NCI-H526 treated with DMSO at 0.1 percent for 48 hours (cell line): ENCODE data around the gene CD69.
A peak's percentile ranks its signal among the peaks of the same experiment; 100 is the strongest.
"Not testable (repeated sequence)": the region's sequence is repeated elsewhere in the genome, so short reads cannot be mapped to it uniquely, and the experiment has no call there.

Experiments
- DNase-seq: peaks from one replicate; lab custom pipeline; 2025; lab: John Stamatoyannopoulos, UW

Gene CD69

DNA sequence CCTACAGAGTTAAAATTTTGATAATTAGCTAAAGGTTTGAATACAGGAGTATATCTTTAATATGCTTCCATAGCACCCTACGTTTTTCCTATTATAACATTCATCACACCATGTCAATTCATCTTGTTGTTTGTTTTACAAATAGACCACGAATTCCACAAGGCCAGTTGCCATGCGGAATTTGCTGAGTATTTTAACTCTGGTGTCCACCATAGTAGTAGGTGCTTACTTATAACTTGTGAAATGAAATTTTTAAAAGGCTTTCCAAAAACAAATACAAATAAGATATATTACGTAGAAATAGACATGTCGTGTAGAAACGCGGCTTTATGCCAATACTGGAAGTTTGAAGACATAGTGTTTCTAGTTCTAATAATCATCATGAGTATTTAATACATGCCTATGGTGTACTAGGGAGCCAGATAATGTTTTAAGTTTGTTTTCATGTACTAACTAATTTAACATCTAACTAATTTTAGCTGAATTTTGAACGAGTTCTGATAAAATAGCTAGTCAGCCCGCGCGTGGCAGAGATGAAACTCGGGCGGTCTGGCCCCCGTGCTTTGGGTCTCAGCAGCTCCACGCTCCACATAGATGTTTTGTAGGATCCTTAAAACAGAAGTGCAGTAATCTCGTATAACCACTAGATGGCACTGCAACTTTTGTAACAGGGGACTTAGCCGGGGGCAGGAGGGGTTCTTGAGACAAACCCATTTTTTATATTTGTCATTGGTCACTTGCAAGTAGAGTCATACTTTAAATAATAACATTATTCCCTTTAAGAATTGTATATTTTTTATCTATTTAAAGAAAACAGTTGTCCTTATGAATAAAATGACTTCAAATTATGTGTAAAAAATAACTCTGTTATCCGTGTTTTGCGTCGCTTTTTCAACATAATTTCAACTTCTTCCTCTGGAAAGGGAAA is 10.2 kb downstream of the CD69 start:
- peak; percentile 81 for DNase-seq

DNA sequence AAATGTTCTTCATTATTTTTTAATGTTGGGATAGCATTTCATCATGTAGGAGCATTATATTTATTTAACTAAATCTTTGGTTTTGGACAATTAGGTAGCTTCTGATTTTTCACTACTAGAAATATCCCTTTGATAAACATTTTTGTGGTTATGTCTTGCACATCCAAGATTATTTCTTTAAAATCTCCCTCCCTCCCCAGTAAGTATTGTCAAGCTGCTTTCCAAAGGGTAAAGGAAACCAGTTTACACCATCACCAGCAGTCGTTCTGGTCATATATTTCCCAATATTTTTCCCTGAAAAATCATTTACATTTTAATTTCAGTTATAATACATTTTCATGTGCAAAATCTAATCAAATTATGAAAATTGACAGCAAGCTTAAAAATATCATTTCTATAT is 11.1 kb downstream of the CD69 start:
- no peak for DNase-seq

DNA sequence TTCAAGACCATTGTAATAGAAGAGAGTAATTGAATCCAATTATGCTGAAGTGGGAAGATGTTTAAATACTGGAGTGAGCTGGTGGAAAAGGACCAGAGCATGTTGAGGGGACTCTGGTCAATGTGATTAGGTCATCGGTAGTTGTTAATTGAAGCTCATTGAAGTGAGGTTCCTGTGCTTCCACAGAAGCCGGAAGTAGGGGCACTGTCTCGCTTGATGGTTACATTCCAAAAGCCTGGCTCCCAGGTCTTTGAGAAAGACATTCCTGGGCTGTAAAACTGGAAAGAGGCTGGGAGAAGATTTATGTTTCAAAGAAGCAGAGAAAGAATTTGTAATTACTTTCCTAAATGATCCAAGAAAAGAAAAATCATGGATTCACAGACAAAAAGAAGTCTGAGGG is 15.5 kb downstream of the CD69 start:
- no peak for DNase-seq

DNA sequence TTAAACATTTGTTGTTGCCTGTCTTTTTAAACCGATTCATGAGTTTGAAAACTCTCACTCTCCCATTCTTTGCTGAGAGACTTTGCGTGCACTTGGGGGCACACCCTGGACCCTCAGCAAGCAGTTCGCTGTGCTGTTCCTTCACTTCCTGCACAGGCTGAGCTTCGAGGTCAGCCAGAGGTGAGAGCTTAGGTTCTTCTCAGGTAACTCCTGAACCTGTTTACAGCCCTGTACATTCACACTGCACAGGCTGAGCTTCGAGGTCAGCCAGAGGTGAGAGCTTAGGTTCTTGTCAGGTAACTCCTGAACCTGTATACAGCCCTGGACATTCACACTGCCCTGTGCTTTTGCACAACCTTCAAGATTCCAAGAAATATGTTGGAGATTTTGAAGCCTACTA is 18.0 kb downstream of the CD69 start:
- DNase-seq = no peak

DNA sequence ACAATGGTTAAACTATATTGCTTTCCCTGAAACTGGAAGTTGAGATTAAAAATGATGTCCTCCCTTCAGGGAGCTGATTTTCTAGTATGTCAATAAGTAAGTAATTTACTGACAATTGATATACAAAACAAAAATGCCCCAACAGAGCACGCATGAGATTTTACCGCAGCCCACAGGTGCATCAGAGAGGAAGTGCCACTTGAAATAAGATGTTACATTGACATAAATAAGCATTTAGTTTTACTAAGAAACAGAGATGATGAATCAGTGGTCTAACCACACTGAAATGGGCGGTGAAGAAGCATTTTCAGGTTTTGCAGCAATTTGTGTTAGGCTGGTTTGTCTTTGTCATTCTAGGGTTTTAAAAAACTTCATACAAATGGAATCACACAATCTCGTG is 19.0 kb downstream of the CD69 start:
- no peak for DNase-seq

DNA sequence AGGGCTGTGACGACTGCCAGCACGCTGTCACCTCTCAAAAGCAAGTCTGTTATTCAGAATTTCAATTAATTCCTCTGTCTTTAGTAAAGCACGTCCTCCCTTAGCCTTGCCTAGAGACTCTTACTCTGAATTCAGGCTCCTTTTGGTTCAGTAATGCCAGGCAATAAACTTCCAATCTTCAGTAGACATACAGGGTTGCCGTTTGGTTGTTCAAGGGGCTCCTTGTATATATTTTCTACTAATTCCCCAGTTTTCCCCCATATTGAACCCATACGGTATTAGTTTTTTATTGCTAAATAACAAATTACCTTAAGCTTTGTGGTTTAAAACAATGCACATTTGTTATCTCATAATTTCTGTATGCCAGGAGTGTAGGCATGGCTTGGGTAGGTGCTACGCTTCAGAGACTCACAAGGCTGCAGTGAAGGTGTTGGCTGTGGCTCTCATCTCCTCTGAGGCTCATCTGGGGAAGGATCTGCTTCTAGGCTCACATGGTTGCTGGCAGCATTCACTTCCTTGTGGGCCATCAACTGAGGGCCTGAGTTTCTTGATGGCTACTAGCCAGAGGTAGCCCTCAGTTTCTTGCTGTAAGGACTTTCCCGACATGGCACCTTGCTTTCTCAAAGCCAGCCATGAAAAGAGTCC is 20.5 kb downstream of the CD69 start:
- no peak for DNase-seq

DNA sequence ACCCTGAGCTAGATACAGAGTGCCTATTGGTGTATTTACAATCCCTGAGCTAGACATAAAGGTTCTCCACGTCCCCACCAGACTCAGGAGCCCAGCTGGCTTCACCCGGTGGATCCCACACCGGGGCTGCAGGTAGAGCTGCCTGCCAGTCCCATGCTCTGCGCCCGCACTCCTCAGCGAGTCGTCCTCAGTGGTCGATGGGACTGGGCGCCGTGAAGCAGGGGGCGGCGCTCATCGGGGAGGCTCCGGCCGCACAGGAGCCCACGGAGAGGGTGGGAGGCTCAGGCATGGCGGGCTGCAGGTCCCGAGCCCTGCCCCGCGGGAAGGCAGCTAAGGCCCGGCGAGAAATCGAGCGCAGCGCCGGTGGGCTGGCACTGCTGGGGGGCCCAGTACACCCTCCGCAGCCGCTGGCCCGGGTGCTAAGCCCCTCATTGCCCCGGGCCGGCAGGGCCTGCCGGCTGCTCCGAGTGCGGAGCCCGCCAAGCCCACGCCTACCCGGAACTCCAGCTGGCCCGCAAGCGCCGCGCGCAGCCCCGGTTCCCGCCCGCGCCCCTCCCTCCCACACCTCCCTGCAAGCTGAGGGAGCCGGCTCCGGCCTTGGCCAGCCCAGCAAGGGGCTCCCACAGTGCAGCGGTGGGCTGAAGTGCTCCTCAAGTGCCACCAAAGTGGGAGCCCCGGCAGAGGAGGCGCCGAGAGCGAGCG is 21.1 kb downstream of the CD69 start:
- not testable (repeated sequence) for DNase-seq

DNA sequence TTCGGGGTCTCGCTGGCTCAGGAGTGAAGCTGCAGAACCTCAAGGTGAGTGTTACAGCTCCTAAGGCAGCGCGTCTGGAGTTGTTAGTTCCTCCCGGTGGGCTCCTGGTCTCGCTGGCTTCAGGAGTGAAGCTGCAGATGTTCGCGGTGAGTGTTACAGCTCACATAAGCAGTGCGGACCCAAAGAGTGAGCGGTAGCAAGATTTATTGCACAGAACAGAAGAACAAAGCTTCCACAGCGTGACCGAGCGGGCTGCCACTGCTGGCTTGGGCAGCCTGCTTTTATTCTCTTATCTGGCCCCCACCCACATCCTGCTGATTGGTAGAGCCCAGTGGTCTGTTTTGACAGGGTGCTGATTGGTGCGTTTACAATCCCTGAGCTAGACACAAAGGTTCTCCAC is 21.8 kb downstream of the CD69 start:
- DNase-seq = not testable (repeated sequence)

DNA sequence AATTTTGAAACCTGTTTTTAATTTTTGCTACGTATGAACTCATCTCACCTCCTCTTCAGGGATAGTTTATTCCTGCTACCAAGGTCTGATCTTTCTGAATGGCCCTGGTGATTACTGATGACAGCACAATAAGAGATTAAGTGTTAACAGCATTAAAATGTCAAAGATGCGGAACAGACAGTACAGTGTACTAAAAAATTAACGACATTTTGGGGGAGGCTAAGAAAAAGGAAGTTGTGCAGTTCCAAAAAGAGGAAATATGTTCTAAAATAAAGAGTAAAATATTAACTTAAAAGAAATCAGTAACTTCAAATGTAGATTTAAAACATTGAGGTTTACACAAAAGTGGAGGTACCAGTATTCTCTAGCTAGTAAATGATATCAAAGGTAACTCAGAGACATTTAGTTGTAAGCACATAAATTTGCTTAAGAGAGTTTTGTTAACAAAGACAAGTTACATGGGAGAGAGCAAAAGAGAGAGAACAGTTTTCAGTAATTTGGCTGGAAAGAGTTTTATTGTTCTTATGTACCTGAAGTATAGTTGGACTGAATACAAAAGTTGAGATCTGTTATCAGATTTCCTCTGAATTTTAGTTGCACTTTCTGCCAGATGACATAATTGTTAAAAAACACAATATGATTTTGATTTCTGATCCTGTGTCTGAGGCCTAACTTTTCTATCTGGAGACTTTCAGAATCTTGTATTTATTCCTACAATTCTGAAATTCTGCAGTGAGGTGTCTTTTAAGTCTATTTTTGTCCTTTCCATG is 23.6 kb downstream of the CD69 start:
- no peak for DNase-seq

DNA sequence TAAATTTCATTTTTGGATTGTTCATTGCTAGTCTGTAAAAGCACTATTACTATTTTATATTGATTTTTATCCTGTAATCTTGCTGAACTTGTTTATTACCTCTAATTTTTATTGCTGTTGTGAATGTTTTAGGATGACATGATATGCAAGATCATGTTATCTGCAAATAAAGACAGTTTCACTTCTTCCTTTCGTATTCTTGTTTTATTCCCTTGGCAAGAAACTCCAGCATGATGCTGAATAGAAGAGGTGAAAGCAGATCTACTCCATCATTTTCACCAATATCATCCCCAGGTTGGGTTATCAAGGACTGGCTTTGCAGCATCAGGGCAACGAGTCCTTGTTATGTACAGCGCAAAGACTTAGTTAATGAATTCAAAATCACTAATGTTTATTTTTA is 25.1 kb downstream of the CD69 start:
- DNase-seq = no peak

DNA sequence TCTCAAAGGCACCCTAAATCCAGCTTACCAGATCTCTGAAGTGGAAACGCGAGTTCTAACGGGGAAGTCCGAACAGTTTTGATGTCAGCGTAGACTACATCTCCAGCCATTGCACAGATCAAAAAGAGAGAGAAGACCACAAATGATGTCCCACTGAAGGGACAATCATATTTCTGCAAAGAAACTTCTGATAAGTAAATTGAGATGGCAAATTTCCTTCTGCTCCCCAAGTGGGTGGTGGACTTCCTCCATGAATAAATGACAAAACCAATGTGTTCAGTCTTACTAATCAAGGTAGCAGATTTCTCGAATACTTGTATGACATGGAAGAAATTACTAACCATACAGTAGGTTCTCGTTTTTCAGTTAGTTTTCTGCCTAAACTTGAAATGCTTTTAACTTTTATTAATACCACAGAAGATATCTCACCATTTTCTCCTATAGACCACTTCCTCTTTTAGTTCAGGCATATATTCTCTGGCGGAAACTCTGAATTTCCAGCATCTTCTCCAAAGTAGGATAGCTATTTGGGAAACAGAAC is 27.7 kb downstream of the CD69 start, which contains the start of gene CLECL1:
TSS of gene CLECL1 (minus strand) at position 177 of the 541 bp plus-strand sequence.
- no peak for DNase-seq

DNA sequence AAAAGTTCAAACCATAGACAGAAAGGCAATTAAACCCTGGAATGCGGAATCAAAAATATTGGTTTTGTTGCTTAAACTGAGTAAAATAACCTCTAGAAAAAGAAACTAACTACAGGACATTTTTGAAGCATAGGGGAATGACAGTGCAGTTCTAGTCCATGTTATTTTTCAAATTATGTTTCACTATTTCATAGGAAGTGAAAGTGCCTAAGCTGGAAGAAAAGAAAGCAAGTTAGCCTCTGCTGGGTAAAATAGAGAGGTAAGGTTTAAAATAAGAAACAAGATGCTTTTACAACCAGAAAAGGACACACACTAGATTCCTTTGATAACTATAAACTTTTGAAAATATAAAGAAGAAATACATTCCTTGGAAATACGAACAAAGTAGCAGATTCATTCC is 28.9 kb downstream of the CD69 start:
- no peak for DNase-seq

DNA sequence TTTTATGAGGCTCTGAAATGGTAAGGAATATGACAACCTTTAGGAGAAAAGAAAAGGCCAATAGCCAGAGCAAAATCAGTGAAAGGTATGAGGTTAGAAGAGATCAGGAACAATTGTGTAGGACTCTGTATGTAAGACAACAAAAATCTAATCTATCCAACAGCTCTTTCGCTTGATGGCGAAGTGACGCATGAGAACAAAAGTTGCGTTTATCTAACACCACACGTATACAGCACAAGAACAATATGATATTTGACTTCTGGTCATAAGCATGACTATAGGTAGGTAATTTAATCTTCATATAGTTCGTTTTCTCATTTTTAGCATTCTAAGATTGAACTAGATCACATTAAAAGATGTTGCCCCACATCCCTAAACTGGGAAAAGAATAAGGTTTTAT is 29.3 kb downstream of the CD69 start:
- no peak for DNase-seq

DNA sequence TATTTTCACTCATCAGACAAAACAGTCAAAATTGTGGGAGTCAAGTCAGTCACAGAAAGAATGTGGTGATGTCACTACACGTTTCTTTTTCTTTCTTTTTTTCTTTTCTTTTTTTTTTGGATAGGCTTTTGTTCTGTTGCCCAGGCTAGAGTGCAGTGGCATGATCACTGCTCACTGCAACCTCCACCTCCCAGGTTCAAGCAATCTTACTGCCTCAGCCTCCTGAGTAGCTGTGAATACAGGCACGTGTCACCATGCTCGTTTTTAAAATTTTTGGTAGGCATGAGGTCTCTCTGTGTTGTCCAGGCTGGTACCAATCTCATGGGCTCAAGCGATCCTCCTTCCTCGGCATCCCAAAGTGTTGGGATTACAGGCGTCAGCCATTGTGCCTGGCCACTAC is 30.1 kb downstream of the CD69 start:
- no peak for DNase-seq

DNA sequence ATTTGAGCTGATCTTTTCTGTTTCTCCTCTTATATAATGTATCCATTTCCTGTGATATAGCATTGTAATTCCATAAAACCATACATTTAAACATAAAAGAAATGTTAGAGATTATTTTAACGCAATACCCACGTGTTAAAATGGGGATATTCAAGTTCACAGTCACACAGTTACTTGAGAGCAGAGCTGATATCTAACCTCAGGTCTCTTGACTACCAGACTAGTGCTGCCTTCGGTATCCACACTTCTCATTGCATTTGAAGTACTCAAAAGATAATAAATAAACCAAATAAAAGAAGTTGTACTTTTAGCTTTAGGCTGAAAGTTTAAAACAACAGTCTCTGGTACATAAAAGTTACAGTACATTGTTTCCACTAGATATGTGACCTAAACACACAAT is 30.7 kb downstream of the CD69 start:
- DNase-seq = no peak

DNA sequence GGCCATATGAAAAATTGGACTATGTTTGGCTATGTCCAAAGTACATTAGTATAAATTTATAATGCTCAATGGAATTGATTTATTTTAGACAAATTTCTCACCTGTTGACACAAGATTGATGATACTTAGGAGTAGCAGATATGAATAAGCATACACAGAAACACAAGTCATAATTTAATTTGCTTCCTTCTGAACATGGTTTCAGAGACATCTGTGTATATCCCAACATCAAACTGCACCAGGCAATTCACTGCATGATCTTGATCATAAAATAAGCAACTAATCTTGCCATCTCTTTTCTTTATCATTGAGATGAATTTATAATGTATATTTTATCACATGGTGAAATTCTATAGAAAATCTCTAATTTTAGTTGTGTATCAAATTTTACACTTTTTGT is 31.6 kb downstream of the CD69 start:
- DNase-seq = no peak

DNA sequence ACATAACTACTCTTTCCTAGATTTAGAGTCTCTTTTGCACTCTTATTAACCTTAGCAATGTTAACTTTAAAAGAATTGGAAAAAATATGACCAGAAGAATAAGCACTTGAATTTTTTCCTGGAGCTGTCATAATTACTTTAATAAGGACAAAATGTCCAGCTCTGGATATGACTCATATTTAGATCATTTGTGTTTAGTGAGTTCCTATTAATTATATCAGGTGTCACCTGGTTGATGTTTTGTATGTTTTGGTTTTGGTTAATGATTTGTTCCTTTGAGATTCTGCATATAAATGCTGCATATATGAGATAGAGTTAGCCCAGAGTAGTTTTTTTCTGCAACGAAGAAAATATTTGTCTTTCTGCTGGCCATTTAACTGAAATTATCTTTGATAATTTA is 32.9 kb downstream of the CD69 start:
- no peak for DNase-seq

DNA sequence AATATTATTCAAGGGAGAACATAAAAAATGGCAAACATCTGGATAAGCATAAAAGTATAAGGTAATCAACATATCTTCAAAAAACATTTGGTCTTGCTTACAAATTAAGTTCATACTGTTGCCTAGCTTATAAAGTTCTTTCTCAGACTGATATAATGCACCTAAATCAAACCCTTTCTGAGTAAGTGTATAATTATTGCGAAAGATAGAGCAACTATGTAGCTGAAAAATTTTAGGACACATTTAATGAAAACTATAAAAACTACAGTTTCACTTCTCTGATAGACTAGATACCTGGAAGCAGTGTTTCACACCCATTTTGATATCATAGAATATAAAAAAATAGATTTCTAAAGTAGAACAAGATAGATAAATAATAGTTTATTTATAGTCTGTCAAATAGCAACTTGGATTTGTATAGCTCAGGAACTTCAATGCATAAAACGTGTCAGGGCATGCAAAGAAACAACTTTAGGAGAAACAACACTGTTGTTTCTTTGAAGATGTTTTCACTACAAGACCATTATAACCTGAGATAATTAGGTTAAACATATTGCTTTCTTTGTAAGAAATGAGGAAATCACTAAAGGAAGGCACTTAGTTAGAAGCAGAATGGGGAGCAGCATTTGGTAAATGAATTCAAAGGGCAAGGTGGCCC is 35.4 kb downstream of the CD69 start:
- DNase-seq = no peak

DNA sequence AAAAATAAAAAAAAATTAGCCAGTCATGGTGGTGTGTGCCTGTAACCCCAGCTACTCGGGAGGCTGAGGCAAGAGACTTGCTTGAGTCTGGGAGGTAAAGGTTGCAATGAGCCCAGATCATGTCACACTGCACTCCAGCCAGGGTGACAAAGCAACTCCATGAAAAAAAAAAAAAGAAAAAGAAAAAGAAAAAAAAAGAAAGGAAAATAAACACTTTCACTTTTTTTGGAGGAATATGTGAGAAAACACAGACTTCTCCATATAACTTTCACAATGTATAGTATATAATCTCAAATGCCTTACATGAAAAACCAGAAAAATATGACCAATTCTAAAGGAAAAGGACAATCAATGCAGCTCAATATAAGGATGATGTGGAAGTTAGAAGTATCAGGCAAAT is 36.7 kb downstream of the CD69 start:
- no peak for DNase-seq

DNA sequence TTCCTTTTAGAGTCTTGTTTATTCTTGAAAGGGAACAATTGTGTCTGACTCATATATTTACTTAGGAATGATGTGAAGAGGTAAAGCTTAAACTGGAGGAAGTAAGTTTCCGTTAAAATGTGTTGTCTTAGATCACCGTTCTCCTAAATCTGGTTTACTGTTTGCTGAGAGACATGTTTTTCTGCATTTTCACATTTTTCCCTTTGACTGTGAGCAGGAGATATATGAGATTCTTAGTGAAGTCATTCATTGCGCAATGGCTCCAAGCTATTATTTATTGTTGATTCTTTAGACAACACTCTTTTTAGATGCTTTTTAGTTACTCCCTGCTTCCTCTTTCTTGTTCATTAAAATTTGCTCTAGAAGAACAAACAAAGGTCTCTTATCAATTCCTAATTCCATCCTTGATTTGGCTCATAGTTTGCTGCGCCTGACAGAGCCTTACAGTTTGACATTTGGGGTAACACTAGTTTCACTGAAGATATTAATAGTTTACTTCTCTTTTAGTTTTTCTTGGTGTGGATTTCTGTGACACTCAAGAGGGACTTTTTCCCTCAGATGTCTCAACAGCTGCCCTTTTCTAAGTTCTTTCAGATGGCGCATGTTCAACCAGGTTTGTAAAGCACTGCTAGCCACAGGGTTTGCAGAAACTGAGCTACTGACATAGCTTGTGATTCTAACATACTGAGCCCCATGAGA is 39.2 kb downstream of the CD69 start:
- DNase-seq = no peak

DNA sequence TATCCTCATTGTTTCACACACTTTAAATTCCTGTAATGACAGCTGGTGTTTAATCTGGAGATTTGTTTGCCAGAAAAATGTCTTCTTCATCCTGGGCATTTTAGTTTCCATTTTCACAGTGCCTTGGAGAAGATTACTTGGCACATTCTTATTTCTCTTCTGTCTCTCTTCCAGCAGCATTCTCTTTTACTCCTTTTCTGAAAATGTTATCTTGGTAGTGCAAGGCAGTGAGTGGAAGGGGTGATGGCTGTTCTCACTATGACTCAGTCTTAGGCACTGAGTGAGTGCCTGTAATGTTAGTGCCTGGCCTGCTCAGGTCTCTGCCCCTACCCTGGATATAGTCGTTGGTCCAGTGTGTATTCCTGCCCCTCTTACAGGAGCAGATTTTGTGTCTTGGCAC is 40.9 kb downstream of the CD69 start:
- DNase-seq = no peak
